ENCODE measurements around the gene RUNX2. TPM values are rescaled to one million over a fixed set of nuclear protein-coding genes. Genes with fewer than 3 reads are reported as not detected.
"Not testable (repeated sequence)": the region's sequence is repeated elsewhere in the genome, so short reads cannot be mapped to it uniquely, and the experiment has no call there.

The RUNX2 gene
- not detected for total RNA-seq (ENCODE audit: unreplicated experiment)
- long read RNA-seq, result 0 reads

DNA sequence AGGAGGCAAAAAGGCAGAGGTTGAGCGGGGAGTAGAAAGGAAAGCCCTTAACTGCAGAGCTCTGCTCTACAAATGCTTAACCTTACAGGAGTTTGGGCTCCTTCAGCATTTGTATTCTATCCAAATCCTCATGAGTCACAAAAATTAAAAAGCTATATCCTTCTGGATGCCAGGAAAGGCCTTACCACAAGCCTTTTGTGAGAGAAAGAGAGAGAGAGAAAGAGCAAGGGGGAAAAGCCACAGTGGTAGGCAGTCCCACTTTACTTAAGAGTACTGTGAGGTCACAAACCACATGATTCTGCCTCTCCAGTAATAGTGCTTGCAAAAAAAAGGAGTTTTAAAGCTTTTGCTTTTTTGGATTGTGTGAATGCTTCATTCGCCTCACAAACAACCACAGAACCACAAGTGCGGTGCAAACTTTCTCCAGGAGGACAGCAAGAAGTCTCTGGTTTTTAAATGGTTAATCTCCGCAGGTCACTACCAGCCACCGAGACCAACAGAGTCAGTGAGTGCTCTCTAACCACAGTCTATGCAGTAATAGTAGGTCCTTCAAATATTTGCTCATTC lies at the start of gene RUNX2:
TSS of gene RUNX2 (plus strand) at position 375 of the 567 bp plus-strand sequence. CDS start 397 bp downstream, outside the sequence.
- no peak within 1 kb of the TSS for H3K4me3 Mint-ChIP-seq (ENCODE audit: unreplicated experiment)
- no peak within 1 kb of the TSS for H3K27ac Mint-ChIP-seq (ENCODE audit: unreplicated experiment)
- H3K36me3 Mint-ChIP-seq (ENCODE audit: unreplicated experiment), result no peaks in the 10 kb centered on the region
- H3K4me1 Mint-ChIP-seq (ENCODE audit: low read depth, unreplicated experiment), result no peaks in the 10 kb centered on the region
- TF ChIP-seq, protein P1, sequence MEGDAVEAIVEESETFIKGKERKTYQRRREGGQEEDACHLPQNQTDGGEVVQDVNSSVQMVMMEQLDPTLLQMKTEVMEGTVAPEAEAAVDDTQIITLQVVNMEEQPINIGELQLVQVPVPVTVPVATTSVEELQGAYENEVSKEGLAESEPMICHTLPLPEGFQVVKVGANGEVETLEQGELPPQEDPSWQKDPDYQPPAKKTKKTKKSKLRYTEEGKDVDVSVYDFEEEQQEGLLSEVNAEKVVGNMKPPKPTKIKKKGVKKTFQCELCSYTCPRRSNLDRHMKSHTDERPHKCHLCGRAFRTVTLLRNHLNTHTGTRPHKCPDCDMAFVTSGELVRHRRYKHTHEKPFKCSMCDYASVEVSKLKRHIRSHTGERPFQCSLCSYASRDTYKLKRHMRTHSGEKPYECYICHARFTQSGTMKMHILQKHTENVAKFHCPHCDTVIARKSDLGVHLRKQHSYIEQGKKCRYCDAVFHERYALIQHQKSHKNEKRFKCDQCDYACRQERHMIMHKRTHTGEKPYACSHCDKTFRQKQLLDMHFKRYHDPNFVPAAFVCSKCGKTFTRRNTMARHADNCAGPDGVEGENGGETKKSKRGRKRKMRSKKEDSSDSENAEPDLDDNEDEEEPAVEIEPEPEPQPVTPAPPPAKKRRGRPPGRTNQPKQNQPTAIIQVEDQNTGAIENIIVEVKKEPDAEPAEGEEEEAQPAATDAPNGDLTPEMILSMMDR (IDR thresholded peaks at IDR 0.05; ENCODE audit: partially characterized antibody, unreplicated experiment), result no peak
- H3K9me3 Mint-ChIP-seq (ENCODE audit: unreplicated experiment), result no peaks in the 10 kb centered on the region
- H3K27me3 Mint-ChIP-seq (ENCODE audit: unreplicated experiment), result no peaks in the 10 kb centered on the region
- no peak for DNase-seq

DNA sequence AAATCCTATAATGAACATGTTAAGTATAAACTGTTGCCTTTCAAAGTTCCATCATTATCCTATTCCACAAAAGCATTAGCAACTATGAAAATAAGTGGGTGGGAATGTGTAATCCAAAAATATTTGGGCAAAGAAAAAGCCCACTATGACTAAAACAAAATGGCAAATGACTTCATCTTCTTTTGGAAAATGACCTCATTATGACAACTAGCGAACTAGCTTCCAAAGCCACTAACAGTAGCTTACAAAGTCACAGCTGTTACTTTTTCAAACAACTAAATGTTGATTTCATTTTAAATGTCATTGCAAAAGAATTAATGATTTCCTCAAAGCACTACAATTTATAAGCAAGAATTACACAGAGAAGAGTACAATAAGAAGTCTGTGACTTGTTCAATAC lies 49.8 kb upstream of the RUNX2 start:
- peaks cover 9% of the 10 kb centered on the region for H3K9me3 Mint-ChIP-seq (ENCODE audit: unreplicated experiment)
- no peaks in the 10 kb centered on the region for H3K4me1 Mint-ChIP-seq (ENCODE audit: low read depth, unreplicated experiment)
- H3K4me3 Mint-ChIP-seq (ENCODE audit: unreplicated experiment), result no peak overlapping the region
- TF ChIP-seq, protein P1 (IDR thresholded peaks at IDR 0.05; ENCODE audit: partially characterized antibody, unreplicated experiment), result no peak
- H3K36me3 Mint-ChIP-seq (ENCODE audit: unreplicated experiment), result peaks cover 7% of the 10 kb centered on the region
- H3K27me3 Mint-ChIP-seq (ENCODE audit: unreplicated experiment), result no peaks in the 10 kb centered on the region
- no peak overlapping the region for H3K27ac Mint-ChIP-seq (ENCODE audit: unreplicated experiment)
- no peak for DNase-seq

DNA sequence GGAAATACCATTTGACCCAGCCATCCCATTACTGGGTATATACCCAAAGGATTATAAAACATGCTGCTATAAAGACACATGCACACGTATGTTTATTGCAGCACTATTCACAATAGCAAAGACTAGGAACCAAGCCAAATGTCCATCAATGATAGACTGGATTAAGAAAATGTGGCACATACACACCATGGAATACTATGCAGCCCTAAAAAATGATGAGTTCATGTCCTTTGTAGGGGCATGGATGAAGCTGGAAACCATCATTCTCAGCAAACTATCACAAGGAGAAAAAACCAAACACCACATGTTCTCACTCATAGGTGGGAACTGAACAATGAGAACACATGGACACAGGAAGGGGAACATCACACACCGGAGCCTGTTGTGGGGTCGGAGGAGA lies 41.4 kb upstream of the RUNX2 start:
- H3K4me3 Mint-ChIP-seq (ENCODE audit: unreplicated experiment); H3K27ac Mint-ChIP-seq (ENCODE audit: unreplicated experiment); H3K4me1 Mint-ChIP-seq (ENCODE audit: low read depth, unreplicated experiment); H3K9me3 Mint-ChIP-seq (ENCODE audit: unreplicated experiment); H3K27me3 Mint-ChIP-seq (ENCODE audit: unreplicated experiment); DNase-seq: not testable (repeated sequence)
- H3K36me3 Mint-ChIP-seq (ENCODE audit: unreplicated experiment), result peaks cover 15% of the 10 kb centered on the region

DNA sequence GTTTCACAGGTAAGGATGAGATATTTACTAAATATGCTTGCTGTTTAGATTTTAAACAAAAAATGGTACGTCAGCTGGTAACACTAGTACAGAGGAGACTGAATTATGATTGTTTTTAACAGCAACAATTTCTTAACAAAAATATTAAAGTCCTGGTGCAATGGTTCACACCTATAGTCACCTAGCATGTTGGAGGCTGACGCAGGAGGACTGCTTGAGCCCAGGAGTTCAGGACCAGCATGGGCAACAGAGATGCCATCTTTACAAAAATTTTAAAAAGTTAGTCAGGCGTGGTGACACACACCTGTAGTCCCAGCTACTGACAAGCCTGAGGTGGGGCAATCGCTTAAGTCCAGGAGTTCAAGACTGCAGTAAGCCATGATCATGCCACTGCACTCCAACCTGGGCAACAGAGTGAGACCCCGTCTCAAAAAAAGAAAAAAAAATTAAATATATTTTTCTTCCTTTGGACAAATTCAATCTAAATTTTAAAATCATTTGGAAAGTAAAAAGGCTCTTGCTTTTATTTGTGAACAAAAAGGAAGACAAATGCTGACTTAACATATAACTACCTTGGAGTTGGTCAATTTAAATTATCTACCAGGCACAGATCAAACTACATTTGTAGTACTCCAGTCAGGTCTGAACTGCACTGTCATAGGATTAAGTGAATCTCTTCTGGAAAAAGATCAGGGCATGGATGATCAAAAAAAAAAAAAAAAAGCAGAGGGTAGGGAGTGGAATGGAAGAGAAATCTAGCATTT lies 38.2 kb upstream of the RUNX2 start:
- no peak for DNase-seq
- peaks cover 6% of the 10 kb centered on the region for H3K36me3 Mint-ChIP-seq (ENCODE audit: unreplicated experiment)
- H3K4me1 Mint-ChIP-seq (ENCODE audit: low read depth, unreplicated experiment), result no peaks in the 10 kb centered on the region
- H3K27ac Mint-ChIP-seq (ENCODE audit: unreplicated experiment), result no peak overlapping the region
- H3K4me3 Mint-ChIP-seq (ENCODE audit: unreplicated experiment), result no peak overlapping the region
- TF ChIP-seq, protein P1 (IDR thresholded peaks at IDR 0.05; ENCODE audit: partially characterized antibody, unreplicated experiment), result no peak
- H3K9me3 Mint-ChIP-seq (ENCODE audit: unreplicated experiment), result peaks cover 1% of the 10 kb centered on the region
- H3K27me3 Mint-ChIP-seq (ENCODE audit: unreplicated experiment), result peaks cover 2% of the 10 kb centered on the region

DNA sequence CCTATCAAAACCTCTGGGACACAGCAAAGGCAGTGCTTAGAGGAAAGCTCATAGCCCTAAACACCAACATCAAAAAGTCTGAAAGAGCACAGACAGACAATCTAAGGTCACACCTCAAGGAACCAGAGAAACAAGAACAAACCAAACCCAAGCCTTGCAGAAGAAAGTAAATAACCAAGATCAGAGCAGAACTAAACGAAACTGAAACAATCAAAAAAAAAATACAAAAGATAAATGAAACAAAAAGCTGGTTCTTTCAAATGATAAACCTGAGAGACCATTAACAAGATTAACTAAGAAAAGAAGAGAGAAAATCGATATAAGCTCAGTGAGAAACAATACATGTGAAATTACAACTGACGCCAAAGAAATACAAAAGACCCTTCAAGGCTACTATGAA lies 34.8 kb upstream of the RUNX2 start:
- peaks cover 1% of the 10 kb centered on the region for H3K9me3 Mint-ChIP-seq (ENCODE audit: unreplicated experiment)
- H3K4me1 Mint-ChIP-seq (ENCODE audit: low read depth, unreplicated experiment), result no peaks in the 10 kb centered on the region
- H3K27ac Mint-ChIP-seq (ENCODE audit: unreplicated experiment), result no peak overlapping the region
- peaks cover 2% of the 10 kb centered on the region for H3K27me3 Mint-ChIP-seq (ENCODE audit: unreplicated experiment)
- H3K4me3 Mint-ChIP-seq (ENCODE audit: unreplicated experiment), result no peak overlapping the region
- DNase-seq, result no peak
- TF ChIP-seq, protein P1 (IDR thresholded peaks at IDR 0.05; ENCODE audit: partially characterized antibody, unreplicated experiment), result no peak
- H3K36me3 Mint-ChIP-seq (ENCODE audit: unreplicated experiment), result peaks cover 6% of the 10 kb centered on the region

DNA sequence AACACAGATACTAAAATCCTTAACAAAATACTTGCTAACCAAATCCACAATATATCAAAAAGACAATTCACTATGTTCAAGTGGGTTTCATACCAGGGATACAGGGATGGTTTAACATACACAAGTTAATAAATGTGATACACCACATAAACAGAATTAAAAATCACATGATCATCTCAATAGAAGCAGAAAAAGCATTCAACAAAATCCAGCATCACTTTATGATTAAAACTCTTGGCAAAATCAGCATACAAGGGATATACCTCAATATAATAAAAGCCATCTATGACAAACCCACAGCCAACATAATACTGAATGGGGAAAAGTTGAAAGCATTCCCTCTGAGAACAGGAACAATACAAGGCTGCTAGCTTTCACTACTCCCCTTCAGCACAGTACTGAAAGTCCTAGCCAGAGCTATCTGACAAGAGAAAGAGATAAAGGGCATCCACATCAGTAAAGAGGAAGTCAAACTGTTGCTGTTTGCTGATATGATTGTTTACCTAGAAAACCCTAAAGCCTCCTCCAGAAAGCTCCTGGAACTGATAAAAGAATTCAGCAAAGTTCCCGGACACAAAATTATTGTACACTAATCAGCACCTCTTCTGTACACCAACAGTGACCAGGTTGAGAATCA lies 33.9 kb upstream of the RUNX2 start:
- H3K27ac Mint-ChIP-seq (ENCODE audit: unreplicated experiment); H3K9me3 Mint-ChIP-seq (ENCODE audit: unreplicated experiment); H3K4me3 Mint-ChIP-seq (ENCODE audit: unreplicated experiment); H3K27me3 Mint-ChIP-seq (ENCODE audit: unreplicated experiment); H3K4me1 Mint-ChIP-seq (ENCODE audit: low read depth, unreplicated experiment); H3K36me3 Mint-ChIP-seq (ENCODE audit: unreplicated experiment); DNase-seq: not testable (repeated sequence)
